Activated naive CD8-positive, alpha-beta T cell (primary cell): ENCODE results near the gene UBE3A.

ENCODE experiments used
- H3K27ac Mint-ChIP-seq: one replicate; pipeline ENCODE4 v1.8.0; 2021; ENCODE audit warnings: mixed read lengths
- H3K27me3 Mint-ChIP-seq: one replicate; pipeline ENCODE4 v1.8.0; 2021; ENCODE audit warnings: mixed read lengths
- H3K36me3 Mint-ChIP-seq: one replicate; pipeline ENCODE4 v1.8.0; 2021; ENCODE audit warnings: mixed read lengths
- H3K4me1 Mint-ChIP-seq: one replicate; pipeline ENCODE4 v1.8.0; 2021; ENCODE audit warnings: low read depth, mixed read lengths
- H3K4me3 Mint-ChIP-seq: one replicate; pipeline ENCODE4 v1.8.0; 2021; ENCODE audit warnings: mild to moderate bottlenecking, mixed read lengths
- H3K9me3 Mint-ChIP-seq: one replicate; pipeline ENCODE4 v1.8.0; 2021; ENCODE audit warnings: low read depth, mixed read lengths

The UBE3A gene

GRCh38 chr15:25438601-25439368 lies at the start of gene UBE3A:
Gene UBE3A, minus strand, starts transcription at chr15:25439024. Its CDS starts 29,917 bp downstream, at chr15:25409107.
- Mint-ChIP-seq H3K4me3 (peak within 1 kb of the TSS; percentile 94), H3K27ac (peak within 1 kb of the TSS; percentile 91), H3K4me1 (peaks cover 33% of the 10 kb centered on the region)

GRCh38 chr15:25487226-25487884 lies 48.5 kb upstream of the UBE3A start:
- no peak overlapping the region for H3K27ac Mint-ChIP-seq
- H3K36me3 Mint-ChIP-seq = peaks cover 8% of the 10 kb centered on the region
- peaks cover 10% of the 10 kb centered on the region for H3K9me3 Mint-ChIP-seq
- no peaks in the 10 kb centered on the region for H3K4me1 Mint-ChIP-seq
- no peak overlapping the region for H3K4me3 Mint-ChIP-seq
- peaks cover 4% of the 10 kb centered on the region for H3K27me3 Mint-ChIP-seq

More at GRCh38 chr15:25438601-25439368, at the start of gene UBE3A:
- Mint-ChIP-seq H3K27me3 (no peaks in the 10 kb centered on the region), H3K36me3 (peaks cover 2% of the 10 kb centered on the region), H3K9me3 (no peaks in the 10 kb centered on the region)

GRCh38 chr15:25486051-25486450 lies 47.2 kb upstream of the UBE3A start:
- Mint-ChIP-seq H3K4me1 (no peaks in the 10 kb centered on the region), H3K4me3 (no peak overlapping the region), H3K27me3 (peaks cover 4% of the 10 kb centered on the region), H3K27ac (no peak overlapping the region), H3K36me3 (peaks cover 5% of the 10 kb centered on the region), H3K9me3 (peaks cover 4% of the 10 kb centered on the region)

GRCh38 chr15:25481208-25481859 lies 42.5 kb upstream of the UBE3A start:
- Mint-ChIP-seq H3K4me3 (no peak overlapping the region), H3K4me1 (no peaks in the 10 kb centered on the region), H3K9me3 (no peaks in the 10 kb centered on the region)

GRCh38 chr15:25478313-25478712 lies 39.5 kb upstream of the UBE3A start:
- H3K4me1 Mint-ChIP-seq = no peaks in the 10 kb centered on the region
- peaks cover 9% of the 10 kb centered on the region for H3K27me3 Mint-ChIP-seq
- H3K4me3 Mint-ChIP-seq = no peak overlapping the region
- no peaks in the 10 kb centered on the region for H3K9me3 Mint-ChIP-seq
- H3K36me3 Mint-ChIP-seq = no peaks in the 10 kb centered on the region
- H3K27ac Mint-ChIP-seq = no peak overlapping the region

More at GRCh38 chr15:25481208-25481859, 42.5 kb upstream of the UBE3A start:
- Mint-ChIP-seq H3K36me3 (no peaks in the 10 kb centered on the region), H3K27ac (no peak overlapping the region), H3K27me3 (peaks cover 9% of the 10 kb centered on the region)

GRCh38 chr15:25477816-25478215 lies 39.0 kb upstream of the UBE3A start:
- Mint-ChIP-seq H3K27me3 (peaks cover 9% of the 10 kb centered on the region), H3K36me3 (no peaks in the 10 kb centered on the region), H3K4me1 (no peaks in the 10 kb centered on the region), H3K4me3 (no peak overlapping the region), H3K9me3 (no peaks in the 10 kb centered on the region), H3K27ac (no peak overlapping the region)

- Mint-ChIP-seq H3K27me3 (no peaks in the 10 kb centered on the region), H3K27ac (no peak overlapping the region), H3K36me3 (no peaks in the 10 kb centered on the region), H3K4me1 (no peaks in the 10 kb centered on the region), H3K4me3 (no peak overlapping the region), H3K9me3 (peaks cover 8% of the 10 kb centered on the region)
Measured at GRCh38 chr15:25474251-25474650, 35.4 kb upstream of the UBE3A start.

GRCh38 chr15:25470230-25470629 lies 31.4 kb upstream of the UBE3A start:
- H3K4me1 Mint-ChIP-seq = no peaks in the 10 kb centered on the region
- peaks cover 6% of the 10 kb centered on the region for H3K27me3 Mint-ChIP-seq
- no peak overlapping the region for H3K4me3 Mint-ChIP-seq
- peaks cover 2% of the 10 kb centered on the region for H3K36me3 Mint-ChIP-seq
- H3K9me3 Mint-ChIP-seq = peaks cover 8% of the 10 kb centered on the region
- no peak overlapping the region for H3K27ac Mint-ChIP-seq

- Mint-ChIP-seq H3K4me3 (no peak overlapping the region), H3K4me1 (no peaks in the 10 kb centered on the region), H3K27ac (no peak overlapping the region), H3K9me3 (peaks cover 8% of the 10 kb centered on the region), H3K27me3 (peaks cover 6% of the 10 kb centered on the region), H3K36me3 (peaks cover 2% of the 10 kb centered on the region)
Measured at GRCh38 chr15:25469377-25469776, 30.6 kb upstream of the UBE3A start.

GRCh38 chr15:25468611-25469010 lies 29.8 kb upstream of the UBE3A start:
- H3K9me3 Mint-ChIP-seq = peaks cover 8% of the 10 kb centered on the region
- no peaks in the 10 kb centered on the region for H3K4me1 Mint-ChIP-seq
- H3K27me3 Mint-ChIP-seq = peaks cover 6% of the 10 kb centered on the region
- H3K27ac Mint-ChIP-seq = no peak overlapping the region
- H3K4me3 Mint-ChIP-seq = no peak overlapping the region
- peaks cover 2% of the 10 kb centered on the region for H3K36me3 Mint-ChIP-seq

GRCh38 chr15:25465835-25466234 lies 27.0 kb upstream of the UBE3A start:
- no peak overlapping the region for H3K27ac Mint-ChIP-seq

GRCh38 chr15:25464784-25465183 lies 26.0 kb upstream of the UBE3A start:
- H3K27ac Mint-ChIP-seq = no peak overlapping the region
- H3K27me3 Mint-ChIP-seq = peaks cover 6% of the 10 kb centered on the region
- H3K4me3 Mint-ChIP-seq = no peak overlapping the region
- peaks cover 2% of the 10 kb centered on the region for H3K36me3 Mint-ChIP-seq
- H3K9me3 Mint-ChIP-seq = no peaks in the 10 kb centered on the region
- no peaks in the 10 kb centered on the region for H3K4me1 Mint-ChIP-seq

More at GRCh38 chr15:25465835-25466234, 27.0 kb upstream of the UBE3A start:
- no peaks in the 10 kb centered on the region for H3K9me3 Mint-ChIP-seq
- no peaks in the 10 kb centered on the region for H3K4me1 Mint-ChIP-seq
- no peak overlapping the region for H3K4me3 Mint-ChIP-seq
- H3K27me3 Mint-ChIP-seq = peaks cover 6% of the 10 kb centered on the region
- H3K36me3 Mint-ChIP-seq = peaks cover 2% of the 10 kb centered on the region

GRCh38 chr15:25464383-25464782 lies 25.6 kb upstream of the UBE3A start:
- Mint-ChIP-seq H3K4me3 (no peak overlapping the region), H3K27me3 (peaks cover 6% of the 10 kb centered on the region), H3K27ac (no peak overlapping the region), H3K36me3 (peaks cover 2% of the 10 kb centered on the region), H3K9me3 (no peaks in the 10 kb centered on the region), H3K4me1 (no peaks in the 10 kb centered on the region)

GRCh38 chr15:25456196-25456595 lies 17.4 kb upstream of the UBE3A start:
- H3K27me3 Mint-ChIP-seq = no peaks in the 10 kb centered on the region
- H3K9me3 Mint-ChIP-seq = peaks cover 3% of the 10 kb centered on the region
- H3K4me1 Mint-ChIP-seq = no peaks in the 10 kb centered on the region
- H3K27ac Mint-ChIP-seq = no peak overlapping the region
- H3K4me3 Mint-ChIP-seq = no peak overlapping the region
- H3K36me3 Mint-ChIP-seq = peaks cover 4% of the 10 kb centered on the region

GRCh38 chr15:25455226-25455625 lies 16.4 kb upstream of the UBE3A start:
- Mint-ChIP-seq H3K36me3 (peaks cover 4% of the 10 kb centered on the region), H3K27me3 (no peaks in the 10 kb centered on the region), H3K27ac (no peak overlapping the region), H3K9me3 (peaks cover 6% of the 10 kb centered on the region), H3K4me1 (no peaks in the 10 kb centered on the region), H3K4me3 (no peak overlapping the region)
